Lung microvascular endothelial cell (primary cell): ENCODE measurements around the gene UNC13A. TPM values are rescaled to one million over a fixed set of nuclear protein-coding genes. Genes with fewer than 3 reads are reported as not detected.
"Not testable (repeated sequence)": the region's sequence is repeated elsewhere in the genome, so short reads cannot be mapped to it uniquely, and the experiment has no call there.

ENCODE experiments used
- DNase-seq, 2 donors: peaks; one replicate each; pipeline versions ENCODE4 v3.0.0 to v3.0.0-alpha.2; 2010; ENCODE audit warnings: low read depth in 2 of 2
- total RNA-seq: library from RNA; depleted of rRNA; stranded (reverse); fragments of >200 nt; gene quantifications from 2 replicates; pipeline ENCODE4 v1.2.1, GENCODE V29; 2014

The UNC13A gene
- total RNA-seq, 1 donor from 2014 or later: under 0.01 TPM

DNA sequence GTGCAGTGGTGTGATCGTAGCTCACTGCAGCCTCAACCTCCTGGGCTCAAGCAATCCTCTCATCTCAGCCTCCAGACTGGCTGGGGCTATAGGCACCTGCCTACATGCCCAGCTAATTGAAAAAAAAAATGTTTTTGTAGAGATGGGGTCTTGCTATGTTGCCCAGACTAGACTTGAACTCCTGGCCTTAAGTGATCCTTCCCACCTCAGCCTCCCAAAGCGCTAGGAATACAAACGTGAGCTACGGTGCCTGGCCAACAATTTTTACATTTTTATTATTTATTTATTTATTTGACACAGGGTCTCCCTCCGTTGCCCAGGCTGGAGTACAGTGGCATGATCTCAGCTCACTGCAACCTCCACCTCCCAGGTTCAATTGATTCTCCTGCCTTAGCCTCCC is 117.9 kb downstream of the UNC13A start:
- not testable (repeated sequence) for DNase-seq

DNA sequence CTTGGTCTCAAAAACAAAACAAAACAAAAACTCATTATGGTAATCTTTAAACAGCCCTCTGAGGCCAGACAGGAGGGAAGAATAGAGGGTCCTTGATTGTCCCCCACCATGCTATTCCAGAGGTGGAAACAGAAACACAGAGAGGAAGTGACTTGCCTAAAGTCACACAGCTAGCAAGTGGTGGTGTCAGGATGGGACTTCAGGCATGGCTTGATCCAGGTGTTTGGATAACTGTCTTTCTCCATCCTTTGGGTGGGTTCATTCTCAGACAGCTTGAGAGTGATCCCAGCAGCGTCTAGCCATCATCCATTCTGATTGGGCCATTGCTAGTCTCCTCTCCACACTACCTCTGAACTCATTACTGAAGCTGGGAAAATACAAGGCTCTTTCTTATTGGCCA is 120.2 kb downstream of the UNC13A start:
- DNase-seq: no peak

DNA sequence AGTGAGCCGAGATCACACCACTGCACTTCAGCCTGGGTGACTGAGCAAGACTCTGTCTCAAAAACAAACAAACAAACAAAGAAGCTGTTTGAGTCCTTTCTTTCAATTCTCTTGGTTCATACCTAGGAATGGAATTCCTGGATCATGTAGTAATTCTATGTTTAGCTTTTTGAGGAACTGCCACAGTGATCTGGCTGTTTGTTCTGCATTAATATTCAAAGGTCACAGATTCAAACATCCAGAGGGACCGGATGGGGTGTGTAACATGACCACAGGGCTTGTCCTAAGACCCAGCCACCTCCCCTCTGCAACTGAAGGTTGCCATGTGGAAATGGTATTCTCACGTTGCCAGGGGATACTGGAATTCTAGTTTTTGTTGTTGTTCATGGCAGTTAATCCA is 122.5 kb downstream of the UNC13A start:
- DNase-seq: peak in 1 of 2 donors; percentile 17

DNA sequence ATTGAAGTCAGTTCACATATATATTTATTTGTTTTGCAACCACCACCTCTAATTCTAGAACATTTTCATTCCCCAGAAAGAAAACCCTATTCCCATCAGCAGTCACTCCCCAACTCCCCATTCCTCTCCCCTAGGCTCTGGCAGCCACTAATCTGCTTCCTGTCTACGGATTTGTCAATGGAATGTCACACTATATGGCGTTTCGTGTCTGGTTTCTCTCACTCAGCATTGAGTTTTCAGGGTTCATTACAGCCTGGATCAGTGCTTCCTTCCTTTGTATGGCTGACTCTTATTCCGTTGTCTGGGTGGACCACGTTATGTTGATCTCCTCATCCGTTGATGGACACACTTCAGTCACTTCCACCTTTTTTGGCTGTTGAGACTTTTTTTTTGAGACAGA is 123.4 kb downstream of the UNC13A start:
- DNase-seq: peak in 1 of 2 donors; percentile 60

DNA sequence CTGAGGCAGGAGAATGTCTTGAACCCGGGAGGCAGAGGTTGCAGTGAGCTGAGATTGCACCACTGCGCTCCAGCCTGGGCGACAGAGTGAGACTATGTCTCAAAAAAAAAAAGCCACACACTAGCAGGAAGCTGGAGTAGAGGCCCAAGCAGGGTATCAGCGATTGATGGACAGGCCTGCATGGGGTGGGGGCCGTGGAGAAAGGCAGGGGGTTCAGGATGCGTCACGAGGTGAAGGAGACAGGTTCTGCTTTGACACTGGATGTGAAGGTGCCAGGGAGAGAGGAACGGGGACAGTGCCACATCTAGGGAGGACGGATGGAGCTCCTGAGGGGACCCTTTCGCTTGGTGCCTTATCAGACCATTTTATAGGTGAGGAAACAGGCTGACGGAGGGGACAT is 125.6 kb downstream of the UNC13A start:
- DNase-seq: no peak

DNA sequence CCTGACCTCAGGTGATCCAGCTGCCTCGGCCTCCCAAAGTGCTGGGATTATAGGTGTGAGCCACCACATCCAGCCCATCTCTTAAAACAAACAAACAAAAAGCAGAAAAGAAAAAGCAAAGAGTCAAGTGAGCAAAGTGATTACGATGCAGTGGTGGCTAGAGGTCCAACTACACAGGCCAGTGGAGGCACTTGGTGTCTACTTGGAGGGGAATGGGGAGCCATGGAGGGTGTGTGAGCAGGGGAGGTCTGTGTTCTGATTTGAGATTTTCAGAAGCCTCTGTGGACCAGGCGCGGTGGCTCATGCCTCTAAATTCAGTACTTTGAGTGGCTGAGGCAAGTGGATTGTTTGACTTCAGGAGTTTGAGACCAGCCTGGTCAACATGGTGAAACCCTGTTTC is 126.1 kb downstream of the UNC13A start:
- DNase-seq: no peak

DNA sequence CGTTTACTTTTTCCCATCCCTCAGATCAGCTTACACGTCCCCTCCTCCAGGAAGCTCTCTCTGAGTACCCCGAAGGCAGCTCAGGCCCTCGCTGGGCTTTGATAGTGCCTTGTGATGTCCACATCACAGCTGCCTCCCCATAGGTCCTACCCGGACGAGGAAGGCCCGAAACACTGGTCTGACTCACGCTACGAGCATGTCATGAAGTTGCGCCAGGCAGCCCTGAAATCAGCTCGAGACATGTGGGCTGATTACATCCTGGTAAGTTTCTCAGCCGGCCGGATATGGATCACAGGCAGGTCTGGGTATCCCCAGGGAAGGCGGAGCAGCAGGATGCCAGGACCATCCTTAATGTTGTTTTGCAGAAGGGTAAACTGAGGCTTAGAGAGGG is 128.0 kb downstream of the UNC13A start:
- DNase-seq: peak; percentile 77 to 96

DNA sequence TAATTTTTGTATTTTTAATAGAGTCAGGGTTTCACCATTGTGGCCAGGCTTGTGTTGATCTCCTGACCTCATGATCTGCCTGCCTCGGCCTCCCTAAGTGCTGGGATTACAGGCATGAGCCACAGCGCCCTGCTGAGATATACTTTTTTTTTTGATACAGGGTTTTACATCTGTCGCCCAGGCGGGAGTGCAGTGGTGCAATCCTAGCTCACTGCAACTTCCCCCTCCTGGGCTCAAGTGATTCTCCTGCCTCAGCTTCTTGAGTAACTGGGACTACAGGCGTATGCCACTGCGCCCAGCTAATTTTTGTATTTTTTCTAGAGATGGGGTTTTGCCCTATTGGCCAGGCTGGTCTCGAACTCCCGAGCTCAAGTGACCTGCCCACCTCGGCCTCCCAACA is 130.7 kb downstream of the UNC13A start:
- no peak for DNase-seq

DNA sequence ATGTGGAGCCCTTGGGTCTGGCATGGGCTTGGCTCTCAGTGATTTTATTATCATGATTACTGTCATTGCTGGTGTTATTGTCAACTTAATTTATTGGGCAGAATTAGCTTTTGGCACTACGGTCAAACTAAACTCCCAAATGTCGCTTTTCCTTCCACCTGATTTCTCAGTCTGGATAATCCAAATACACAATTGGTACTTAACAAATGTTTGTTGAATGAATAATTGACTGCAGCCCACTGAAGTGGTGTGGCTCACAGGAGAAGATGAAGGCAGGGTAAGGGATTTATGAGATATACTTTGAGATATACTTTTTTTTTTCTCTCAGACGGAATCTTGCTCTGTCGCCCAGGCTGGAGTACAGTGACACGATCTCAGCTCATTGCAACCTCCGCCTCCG is 131.2 kb downstream of the UNC13A start:
- no peak for DNase-seq

DNA sequence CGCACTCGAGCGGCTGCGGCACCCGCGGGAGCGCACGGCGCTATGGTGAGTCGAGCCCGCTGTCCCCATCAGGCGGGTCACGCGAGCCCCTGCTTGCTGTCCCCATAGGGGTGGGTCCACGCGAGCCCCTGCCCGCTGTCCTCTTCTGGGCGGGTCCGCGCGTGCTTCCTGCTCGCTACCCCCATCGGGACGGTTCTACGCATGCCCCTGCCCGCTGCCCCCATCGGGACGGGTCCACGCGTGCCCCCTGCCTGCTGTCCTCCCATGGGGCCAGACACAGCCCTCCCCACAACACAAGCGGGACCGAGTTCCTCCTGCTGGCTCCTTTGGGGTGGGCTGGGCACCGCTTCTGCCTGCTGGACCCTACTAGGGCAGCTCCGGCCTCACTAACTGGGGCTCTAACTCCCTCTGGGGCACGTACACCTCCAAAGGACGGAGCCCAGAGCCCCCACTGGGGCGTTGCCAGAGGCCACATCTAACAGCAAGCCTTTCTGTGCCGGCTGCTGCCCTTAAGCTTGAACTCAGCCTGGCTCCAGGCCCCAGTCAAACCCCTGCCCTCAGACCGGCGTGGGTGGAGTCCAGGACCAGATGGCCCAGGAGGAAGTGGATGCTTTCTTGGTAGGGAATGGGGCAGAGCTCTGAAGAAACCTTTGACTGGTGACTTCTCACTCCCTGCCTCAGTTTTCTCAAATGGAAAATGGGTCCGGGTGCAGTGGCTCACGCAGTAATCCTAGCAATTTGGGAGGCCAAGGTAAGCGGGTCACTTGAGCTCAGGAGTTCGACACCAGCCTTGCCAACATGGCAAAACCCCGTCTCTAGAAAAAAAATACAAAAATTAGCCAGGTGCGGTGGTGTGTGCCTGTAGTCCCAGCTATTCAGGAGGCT is 132.0 kb downstream of the UNC13A start:
- DNase-seq: peak; percentile 57 to 73

DNA sequence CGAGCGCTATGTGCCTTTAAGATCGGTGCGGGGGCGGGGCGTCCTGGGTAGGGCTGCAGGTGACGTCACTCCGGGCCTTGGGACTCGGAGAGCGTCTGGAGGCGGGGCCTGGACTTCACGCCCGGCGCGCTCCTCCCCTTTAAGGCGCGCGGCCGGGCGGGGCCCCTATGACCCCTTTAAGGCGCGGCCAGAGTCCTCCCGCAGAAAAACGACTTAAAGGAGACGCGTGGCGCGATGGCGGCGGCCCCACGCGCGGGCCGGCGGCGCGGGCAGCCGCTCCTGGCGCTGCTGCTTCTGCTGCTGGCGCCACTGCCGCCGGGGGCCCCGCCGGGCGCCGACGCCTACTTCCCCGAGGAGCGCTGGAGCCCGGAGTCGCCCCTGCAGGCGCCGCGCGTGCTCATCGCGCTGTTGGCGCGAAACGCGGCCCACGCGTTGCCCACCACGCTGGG is 132.7 kb downstream of the UNC13A start, which contains the start of gene COLGALT1:
COLGALT1 (plus strand) TSS at position 170 of the 449 bp plus-strand sequence; CDS start at position 235, 65 bp downstream.
- DNase-seq: peak; percentile 93 to 98

DNA sequence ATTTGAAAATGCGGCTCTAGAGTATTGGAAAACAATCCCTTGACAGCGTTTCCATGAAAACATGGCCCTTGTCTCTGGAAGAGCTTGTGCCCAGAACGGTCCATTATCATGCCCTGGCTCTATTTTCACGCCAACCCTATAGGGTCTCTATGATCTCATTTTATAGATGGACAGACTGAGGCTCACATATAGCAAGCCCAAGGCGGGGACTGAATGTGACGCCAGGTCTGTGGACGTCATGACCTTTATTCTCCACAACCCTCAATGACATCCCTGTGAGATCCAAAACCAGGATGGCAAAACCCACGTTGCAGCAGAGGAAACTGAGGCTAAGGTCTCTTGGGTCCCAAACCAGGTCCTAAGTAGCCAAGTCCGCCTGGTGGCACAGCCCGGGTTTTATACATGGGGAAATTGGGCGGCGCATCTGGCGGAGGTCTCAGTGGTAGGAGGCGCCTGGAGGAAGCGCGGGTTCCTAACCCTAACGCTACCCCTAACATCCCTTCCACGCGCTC is 133.1 kb downstream of the UNC13A start:
- DNase-seq: no peak

DNA sequence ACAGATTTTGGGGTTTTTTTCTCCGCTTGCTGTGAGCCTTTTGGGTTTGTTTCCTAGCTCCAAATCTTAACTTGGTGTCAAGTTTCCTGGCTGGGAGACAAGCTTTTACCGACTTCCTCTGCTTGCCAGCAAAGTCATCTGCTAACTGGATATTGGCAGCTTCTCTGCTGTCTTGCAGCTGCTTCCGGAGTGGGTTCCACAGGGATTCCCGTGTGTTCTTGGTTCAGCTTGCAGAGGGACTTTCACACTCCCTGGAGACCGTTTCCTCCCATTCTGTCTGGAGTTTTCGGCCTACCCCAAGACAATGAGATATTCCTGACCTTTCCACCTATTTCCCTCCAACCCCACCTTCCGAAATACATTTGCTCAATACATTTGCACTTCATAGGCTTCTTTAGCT is 134.9 kb downstream of the UNC13A start:
- peak; percentile 73 to 100 for DNase-seq

DNA sequence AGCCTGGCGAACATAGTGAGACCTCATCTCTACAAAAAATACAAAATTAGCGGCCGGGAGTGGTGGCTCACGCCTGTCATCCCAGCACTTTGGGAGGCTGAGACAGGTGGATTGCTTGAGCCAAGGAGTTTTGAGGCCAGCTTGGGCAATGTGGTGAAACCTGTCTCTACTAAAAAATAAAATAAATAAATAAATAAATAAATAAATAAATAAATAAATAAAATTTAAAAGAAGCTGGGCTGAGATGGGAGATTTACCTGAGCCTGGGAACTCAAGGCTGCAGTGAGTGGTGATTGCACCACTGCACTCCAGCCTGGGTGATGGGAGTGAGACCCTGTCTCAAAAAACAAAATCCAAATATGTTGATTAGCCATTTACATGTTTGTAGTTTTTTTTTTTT is 135.4 kb downstream of the UNC13A start:
- DNase-seq: not testable (repeated sequence)

Other genes starting within 250 kb of the UNC13A start
- not detected in 2 replicates for gene TMEM221, start 239.7 kb downstream of the UNC13A start, total RNA-seq
- gene NXNL1, start 227.4 kb downstream of the UNC13A start, total RNA-seq: not detected in 2 replicates
- 12.6 and 22.2 TPM in 2 replicates for gene SLC27A1, start 217.8 kb downstream of the UNC13A start, total RNA-seq
- gene PGLS, start 176.7 kb downstream of the UNC13A start, total RNA-seq: 46.4 and 67.5 TPM in 2 replicates
- 44.0 and 49.7 TPM in 2 replicates for gene COLGALT1, start 132.7 kb downstream of the UNC13A start, total RNA-seq
- 26.0 and 39.7 TPM in 2 replicates for gene MAP1S, start 31.1 kb upstream of the UNC13A start, total RNA-seq
- gene FCHO1, start 63.1 kb upstream of the UNC13A start, total RNA-seq: 0.20 and 0.65 TPM in 2 replicates
- 0.22 TPM in 1 of 2 replicates, not detected in the other for gene B3GNT3, start 106.8 kb upstream of the UNC13A start, total RNA-seq
- not detected in 2 replicates for gene INSL3, start 133.2 kb upstream of the UNC13A start, total RNA-seq
- gene JAK3, start 159.6 kb upstream of the UNC13A start, total RNA-seq: 0.79 and 2.0 TPM in 2 replicates
- 1,225 and 1,496 TPM in 2 replicates for gene RPL18A, start 171.6 kb upstream of the UNC13A start, total RNA-seq
- gene SLC5A5, start 183.6 kb upstream of the UNC13A start, total RNA-seq: not detected in 2 replicates
- gene CCDC124, start 244.7 kb upstream of the UNC13A start, total RNA-seq: 29.0 and 33.1 TPM in 2 replicates